HG03432 (cell line): Measurements from ENCODE around the gene TEK.

Source experiments
- ATAC-seq: cut with Tn5 transposase; IDR thresholded peaks from one replicate; pipeline ENCODE4 v1.9.1; 2021; ENCODE audit warnings: mild to moderate bottlenecking, moderate library complexity; ENCODE audit not compliant: unreplicated experiment

The TEK gene

DNA sequence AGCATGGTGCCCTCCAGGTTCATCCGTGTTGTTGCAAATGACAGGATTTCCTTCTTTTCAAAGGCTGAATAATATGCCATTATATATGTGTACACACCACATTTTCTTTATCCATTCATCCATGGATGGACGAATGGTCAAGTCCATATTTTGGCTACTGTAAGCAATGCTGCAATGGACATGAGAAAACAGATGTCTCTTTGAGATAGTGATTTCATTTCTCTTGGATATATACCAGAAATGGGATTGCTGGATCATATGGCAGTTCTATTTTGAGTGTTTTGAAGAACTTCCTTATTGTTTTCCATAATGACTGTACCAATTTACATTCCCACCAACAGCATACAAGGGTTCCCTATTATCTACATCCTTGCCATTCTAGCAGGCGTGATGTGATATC lies 67.9 kb downstream of the TEK start:
- no peak for ATAC-seq

DNA sequence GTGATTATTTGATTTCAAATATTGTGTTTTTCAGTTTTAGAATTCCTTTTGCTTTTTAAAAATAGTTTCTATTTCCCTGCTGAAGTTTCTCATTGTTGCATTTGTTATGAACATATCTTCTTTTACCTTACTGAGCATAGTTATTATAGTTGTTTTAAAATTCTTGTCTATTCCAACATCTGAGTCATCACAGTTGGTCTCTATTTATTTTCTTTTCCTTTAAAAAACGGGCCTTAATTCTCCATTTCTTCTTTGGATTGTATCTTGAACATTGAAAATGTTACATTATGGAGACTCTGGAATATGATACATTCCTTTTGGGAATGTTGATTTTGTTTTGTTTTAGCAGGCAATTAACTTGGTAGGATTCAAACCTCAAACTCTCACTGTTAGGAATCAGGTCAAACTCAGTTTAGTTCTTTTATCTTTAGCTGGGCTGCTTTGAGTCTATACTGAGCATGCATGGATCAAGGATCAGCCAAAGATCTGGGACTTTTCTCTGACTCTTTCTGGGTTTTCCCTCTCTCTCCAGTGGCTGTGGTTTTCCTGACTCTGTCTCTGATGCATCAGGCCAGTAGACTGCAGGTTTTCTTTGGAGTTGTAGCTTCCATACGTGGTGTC lies 70.3 kb downstream of the TEK start:
- no peak for ATAC-seq

DNA sequence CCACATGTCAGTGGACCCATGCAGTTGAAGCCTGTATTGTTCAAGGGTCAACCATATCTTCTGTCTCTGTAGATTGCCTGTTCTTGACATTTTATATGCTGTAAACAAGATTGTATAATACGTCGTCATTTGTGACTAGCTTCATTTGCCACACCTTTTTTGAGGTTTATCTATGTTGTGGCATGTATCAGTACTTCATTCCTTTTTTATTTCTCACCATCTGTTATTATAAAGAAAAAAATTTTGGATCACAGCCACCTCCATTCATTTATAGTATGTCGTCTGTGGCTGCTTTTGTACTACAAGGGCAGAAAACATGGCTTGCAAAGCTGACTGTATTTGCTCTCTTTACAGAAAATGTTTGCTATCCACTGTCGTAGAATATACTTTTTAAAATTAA lies 72.4 kb downstream of the TEK start:
- no peak for ATAC-seq

- no peak for ATAC-seq
These were observed 73.4 kb downstream of the TEK start for GRCh38 chr9:27182421-27182820.

- ATAC-seq, result no peak
These were observed 74.1 kb downstream of the TEK start for GRCh38 chr9:27183131-27183530.

- ATAC-seq, result no peak
These were observed 74.7 kb downstream of the TEK start for GRCh38 chr9:27183701-27184100.

DNA sequence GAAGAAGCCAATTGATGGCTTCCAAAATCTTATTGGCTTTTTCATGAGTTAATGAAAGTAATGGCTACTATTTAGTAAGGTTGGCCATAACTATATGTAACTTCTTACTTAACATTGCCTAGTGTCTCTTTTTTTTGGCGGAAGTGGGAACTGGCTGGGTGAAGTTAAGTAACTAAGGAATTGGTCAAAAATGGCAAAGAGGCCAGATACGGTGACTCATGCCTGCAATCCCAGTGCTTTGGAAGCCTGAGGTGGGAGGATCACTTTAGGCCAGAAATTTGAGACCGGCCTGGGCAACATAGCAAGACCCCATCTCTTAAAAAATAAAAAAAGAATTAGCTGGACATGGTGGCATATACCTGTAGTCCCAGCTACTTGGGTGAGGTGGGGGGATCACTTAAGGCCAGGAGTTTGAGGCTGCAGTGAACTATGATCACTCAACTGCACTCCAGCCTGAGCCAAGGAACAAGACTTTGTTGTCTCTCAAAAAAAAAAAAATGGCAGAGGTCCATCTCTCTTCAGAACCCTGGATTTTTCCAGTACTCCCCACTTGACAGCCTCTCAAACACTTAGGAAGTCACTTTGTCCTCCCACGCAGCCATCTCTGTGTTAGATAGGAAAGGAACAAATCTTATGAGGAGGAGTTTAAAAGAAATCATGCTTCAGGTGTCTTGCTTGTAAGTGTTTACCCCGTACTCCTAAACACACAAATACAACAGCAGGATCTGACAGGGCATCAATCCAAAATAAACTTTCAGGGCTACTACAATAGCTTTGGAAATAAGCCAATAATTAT lies 75.7 kb downstream of the TEK start:
- ATAC-seq, result no peak

GRCh38 chr9:27188426-27188825 lies 79.4 kb downstream of the TEK start:
- no peak for ATAC-seq

DNA sequence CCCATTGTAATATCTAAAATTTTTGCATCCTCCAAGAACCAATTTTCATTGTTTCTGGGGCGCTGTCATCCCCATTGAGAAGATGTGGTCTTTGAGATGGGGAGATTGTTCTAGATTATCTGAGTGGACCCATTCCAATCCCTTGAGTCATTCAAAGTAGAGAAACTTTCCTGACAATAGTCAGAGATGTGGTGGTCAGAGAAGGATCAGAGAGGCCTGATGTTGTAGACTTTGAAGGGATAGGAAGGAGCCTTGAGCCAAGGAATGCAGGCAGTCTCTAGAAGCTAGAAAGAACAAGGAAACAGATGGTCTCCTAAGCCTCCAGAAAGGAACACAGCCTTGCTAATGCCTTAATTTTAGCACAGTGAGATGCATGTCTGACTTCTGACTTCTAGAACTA lies 80.4 kb downstream of the TEK start:
- ATAC-seq, result no peak

DNA sequence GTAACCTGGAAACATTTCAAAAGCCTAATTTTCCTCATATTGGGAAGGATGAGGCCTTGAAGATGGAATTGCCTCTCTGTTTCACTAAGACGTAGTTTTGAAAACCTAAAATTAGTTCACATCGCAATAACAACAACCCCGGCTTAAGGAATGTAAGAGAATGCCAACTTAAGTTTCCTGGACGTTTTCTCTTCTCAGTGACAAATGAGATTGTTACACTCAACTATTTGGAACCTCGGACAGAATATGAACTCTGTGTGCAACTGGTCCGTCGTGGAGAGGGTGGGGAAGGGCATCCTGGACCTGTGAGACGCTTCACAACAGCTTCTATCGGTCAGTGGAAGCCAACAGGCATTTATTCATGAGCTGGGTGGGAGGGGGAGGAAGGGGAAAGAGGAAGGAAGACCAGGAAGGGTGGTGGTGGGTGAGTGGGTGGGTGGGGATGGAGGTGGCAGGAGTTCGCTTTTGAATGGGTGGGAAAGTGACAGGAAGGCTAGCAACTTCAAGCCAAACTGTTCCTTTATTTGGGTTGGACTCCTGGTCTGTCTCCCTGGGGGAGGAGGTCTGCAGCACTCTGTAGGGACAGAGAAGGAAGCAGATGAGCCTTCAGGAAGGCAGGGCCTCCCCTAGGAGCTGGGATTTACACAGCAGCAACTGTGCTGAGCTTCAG lies 83.4 kb downstream of the TEK start:
- no peak for ATAC-seq

DNA sequence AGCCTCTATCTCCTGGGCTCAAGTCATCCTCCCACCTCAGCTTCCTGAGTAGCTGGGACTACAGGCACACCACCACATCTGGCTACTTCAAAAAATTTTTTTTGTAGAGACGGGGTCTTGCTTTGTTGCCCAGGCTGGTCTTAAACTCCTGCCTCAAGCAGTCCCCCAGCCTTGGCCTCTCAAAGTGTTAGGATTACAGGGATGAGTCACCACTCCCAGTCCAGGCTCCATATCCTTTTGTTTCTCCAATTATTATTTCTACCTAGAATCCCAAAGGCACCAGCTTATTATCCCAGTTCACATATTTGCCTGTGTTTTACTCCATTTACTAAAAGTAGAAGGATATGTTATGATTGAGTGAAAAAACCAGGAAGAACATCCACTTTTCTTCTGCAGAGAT lies 84.9 kb downstream of the TEK start:
- ATAC-seq, result no peak

DNA sequence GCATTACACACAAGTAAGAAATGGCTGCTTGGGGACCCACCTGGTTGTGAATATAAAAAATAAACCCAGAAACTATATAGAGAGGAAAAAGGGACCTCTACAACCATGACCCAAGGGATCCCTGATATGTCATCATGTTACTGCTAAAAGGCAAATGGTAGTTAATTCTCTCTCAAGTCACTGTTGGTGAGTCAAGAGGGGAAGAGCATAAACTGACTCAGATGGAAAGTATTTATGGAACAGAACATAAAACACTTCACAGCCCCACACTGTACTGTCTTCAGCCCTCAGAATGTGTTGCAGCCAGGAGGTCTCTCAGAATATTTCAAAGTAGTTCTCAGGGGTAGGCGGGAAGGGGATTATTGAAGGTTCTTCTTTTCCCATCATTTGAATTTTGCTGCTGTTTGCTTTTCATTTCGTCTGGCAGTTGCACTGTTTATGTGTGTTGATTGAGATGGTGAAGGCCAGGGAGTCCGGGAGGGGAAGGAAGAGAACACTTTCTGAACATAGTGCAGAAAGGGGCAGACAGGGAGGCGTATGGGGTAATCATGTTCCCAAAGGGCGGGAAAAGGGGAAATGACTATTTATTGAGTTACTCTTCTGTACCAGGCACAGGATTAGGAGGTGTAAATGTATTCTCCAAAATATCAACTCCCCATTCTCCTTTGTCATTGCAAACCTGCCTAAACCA lies 85.5 kb downstream of the TEK start:
- peak; percentile 49 for ATAC-seq

DNA sequence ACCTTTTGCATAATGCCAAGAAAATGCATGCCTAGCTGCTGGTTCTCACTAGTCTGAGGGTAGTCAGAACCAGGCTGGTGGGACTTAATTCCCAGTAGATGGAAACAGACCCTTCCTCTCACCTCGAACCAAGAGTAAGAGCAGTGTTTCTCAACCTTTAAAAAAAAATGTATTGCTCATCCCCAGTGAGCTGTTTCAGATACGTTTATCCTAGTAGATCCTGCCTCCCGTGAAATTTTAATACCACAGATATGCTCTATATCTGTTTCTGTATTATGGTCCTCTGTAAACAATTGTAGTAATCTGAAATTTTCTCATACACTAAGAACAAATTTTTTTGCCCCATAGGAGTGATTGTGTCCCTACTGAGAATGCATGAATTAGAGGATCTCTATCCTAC lies 86.2 kb downstream of the TEK start:
- ATAC-seq, result no peak

- no peak for ATAC-seq
These were observed 87.4 kb downstream of the TEK start for GRCh38 chr9:27196383-27196782.

- no peak for ATAC-seq
These were observed 89.2 kb downstream of the TEK start for GRCh38 chr9:27198190-27198589.

DNA sequence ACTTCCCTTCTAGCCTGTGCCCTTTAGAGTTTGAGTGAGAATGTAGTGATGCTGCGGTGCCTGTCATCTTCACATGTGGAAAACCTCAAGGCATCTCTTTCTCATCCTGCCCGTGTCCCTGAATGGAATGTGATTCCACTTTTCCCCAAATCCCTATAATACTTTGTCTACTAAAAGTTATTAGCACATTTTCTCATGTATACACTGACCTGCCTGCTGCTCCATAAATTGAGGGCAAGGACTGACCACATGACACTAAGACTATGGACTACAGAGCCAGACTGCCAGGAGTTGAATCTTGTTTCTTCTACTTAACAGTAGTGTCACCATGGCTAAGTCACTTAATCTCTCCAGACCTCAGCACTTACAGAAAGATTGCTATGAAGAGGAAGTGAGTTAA lies 93.0 kb downstream of the TEK start:
- no peak for ATAC-seq

DNA sequence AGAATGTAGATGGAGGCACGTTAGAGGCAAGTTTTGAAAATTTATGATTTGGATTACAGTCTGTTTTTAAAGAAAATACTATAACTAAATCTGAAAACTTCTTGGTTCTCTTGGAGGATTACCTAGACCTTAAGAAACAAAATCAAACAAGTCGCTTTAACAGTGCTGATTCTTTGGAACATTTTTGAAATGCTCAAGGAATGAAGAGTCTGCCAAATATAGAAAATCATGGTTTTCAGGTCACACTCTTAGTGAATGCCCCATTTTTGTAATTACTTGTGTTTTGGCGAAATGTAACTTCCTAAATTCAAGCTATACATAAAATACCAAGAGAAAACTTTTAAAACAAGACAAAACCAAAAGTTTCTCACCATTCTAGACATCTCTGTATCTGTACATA lies 94.8 kb downstream of the TEK start:
- no peak for ATAC-seq

- no peak for ATAC-seq
These were observed 95.6 kb downstream of the TEK start for GRCh38 chr9:27204578-27204977.

- no peak for ATAC-seq
These were observed 96.2 kb downstream of the TEK start for GRCh38 chr9:27205198-27205597.

GRCh38 chr9:27206041-27206440 lies 97.0 kb downstream of the TEK start:
- ATAC-seq, result no peak

GRCh38 chr9:27209034-27209433 lies 100.0 kb downstream of the TEK start:
- no peak for ATAC-seq

DNA sequence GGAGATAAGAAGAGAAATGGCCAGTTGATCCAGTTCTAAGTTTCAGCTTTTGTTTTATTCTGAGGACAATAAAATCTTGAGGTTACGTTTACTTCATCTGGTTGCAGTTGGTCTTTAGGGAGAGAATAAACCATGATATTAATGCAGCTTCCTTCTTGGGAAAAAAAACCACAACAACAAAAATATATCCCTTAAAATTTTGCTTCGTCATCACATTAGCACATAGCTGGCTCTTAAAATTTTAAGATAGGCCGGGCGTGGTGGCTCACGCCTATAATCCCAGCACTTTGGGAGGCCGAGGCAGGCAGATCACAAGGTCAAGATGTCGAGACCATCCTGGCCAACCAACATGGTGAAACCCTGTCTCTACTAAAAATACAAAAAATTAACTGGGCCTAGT lies 101.6 kb downstream of the TEK start:
- ATAC-seq, result no peak
